Caco-2 (cell line): ENCODE measurements around the gene CYP21A2. TPM values are rescaled to one million over a fixed set of nuclear protein-coding genes. Genes with fewer than 3 reads are reported as not detected.

Experiments used
- total RNA-seq: library from RNA; stranded (reverse); gene quantifications from 2 replicates; pipeline ENCODE4 v1.2.3, GENCODE V29; 2022

The CYP21A2 gene
- total RNA-seq, 1 experiment from 2014 or later: not detected

Other genes starting within 250 kb of the CYP21A2 start
- gene VARS1, start 242.7 kb upstream of the CYP21A2 start, total RNA-seq: 132 and 135 TPM in 2 replicates
- 56.3 and 61.2 TPM in 2 replicates for gene LSM2, start 231.4 kb upstream of the CYP21A2 start, total RNA-seq
- gene HSPA1L, start 223.1 kb upstream of the CYP21A2 start, total RNA-seq: 0.86 and 1.6 TPM in 2 replicates
- 77.3 and 96.9 TPM in 2 replicates for gene HSPA1A, start 222.9 kb upstream of the CYP21A2 start, total RNA-seq
- 99.0 and 112 TPM in 2 replicates for gene HSPA1B, start 210.7 kb upstream of the CYP21A2 start, total RNA-seq
- gene NEU1, start 175.6 kb upstream of the CYP21A2 start, total RNA-seq: 173 and 176 TPM in 2 replicates
- gene SLC44A4, start 159.4 kb upstream of the CYP21A2 start, total RNA-seq: 0.57 TPM in 1 of 2 replicates, not detected in the other
- 64.3 and 65.7 TPM in 2 replicates for gene EHMT2, start 140.7 kb upstream of the CYP21A2 start, total RNA-seq
- gene ZBTB12, start 136.3 kb upstream of the CYP21A2 start, total RNA-seq: 9.6 and 11.7 TPM in 2 replicates
- gene C2, start 110.7 kb upstream of the CYP21A2 start, total RNA-seq: 4.8 and 4.9 TPM in 2 replicates
- 31.0 and 32.1 TPM in 2 replicates for gene CFB, start 92.3 kb upstream of the CYP21A2 start, total RNA-seq
- gene NELFE, start 79.4 kb upstream of the CYP21A2 start, total RNA-seq: 75.3 and 82.0 TPM in 2 replicates
- gene SKIC2, start 79.2 kb upstream of the CYP21A2 start, total RNA-seq: 70.0 and 77.9 TPM in 2 replicates
- gene DXO, start 66.3 kb upstream of the CYP21A2 start, total RNA-seq: 22.4 and 23.7 TPM in 2 replicates
- 1.0 and 1.5 TPM in 2 replicates for gene C4A, start 56.4 kb upstream of the CYP21A2 start, total RNA-seq
- gene C4B, start 23.6 kb upstream of the CYP21A2 start, total RNA-seq: 1.1 and 1.4 TPM in 2 replicates
- gene TNXB, start 70.9 kb downstream of the CYP21A2 start, total RNA-seq: 2.7 and 3.9 TPM in 2 replicates
- gene ATF6B, start 89.8 kb downstream of the CYP21A2 start, total RNA-seq: 61.5 and 64.9 TPM in 2 replicates
- gene FKBPL, start 91.9 kb downstream of the CYP21A2 start, total RNA-seq: 8.9 and 9.1 TPM in 2 replicates
- 2.0 and 3.6 TPM in 2 replicates for gene PRRT1, start 113.5 kb downstream of the CYP21A2 start, total RNA-seq
- gene PPT2, start 115.7 kb downstream of the CYP21A2 start, total RNA-seq: 80.8 and 92.5 TPM in 2 replicates
- gene EGFL8, start 126.2 kb downstream of the CYP21A2 start, total RNA-seq: 44.6 and 45.0 TPM in 2 replicates
- gene AGPAT1, start 137.7 kb downstream of the CYP21A2 start, total RNA-seq: 60.4 and 61.9 TPM in 2 replicates
- 64.7 and 70.7 TPM in 2 replicates for gene RNF5, start 140.0 kb downstream of the CYP21A2 start, total RNA-seq
- gene AGER, start 145.8 kb downstream of the CYP21A2 start, total RNA-seq: 8.3 and 10.3 TPM in 2 replicates
- 96.3 and 96.5 TPM in 2 replicates for gene PBX2, start 151.8 kb downstream of the CYP21A2 start, total RNA-seq
- 0.41 and 0.67 TPM in 2 replicates for gene GPSM3, start 154.2 kb downstream of the CYP21A2 start, total RNA-seq
- 0.30 and 0.43 TPM in 2 replicates for gene NOTCH4, start 185.7 kb downstream of the CYP21A2 start, total RNA-seq